GM12875 (cell line): Measurements from ENCODE around the gene DOCK7.
A peak's percentile ranks its signal among the peaks of the same experiment; 100 is the strongest.
"Not testable (repeated sequence)": the region's sequence is repeated elsewhere in the genome, so short reads cannot be mapped to it uniquely, and the experiment has no call there.

Experiments
- H3K4me3 ChIP-seq: one replicate; pipeline ENCODE4 v1.5.1; 2011; ENCODE audit warnings: low read depth, low read length, control low read depth
- CTCF ChIP-seq: IDR thresholded peaks from 2 replicates; pipeline ENCODE4 v1.5.1; 2011; ENCODE audit warnings: low read depth, mild to moderate bottlenecking, control low read depth, inconsistent platforms, low read length, moderate library complexity, borderline replicate concordance; ENCODE audit not compliant: insufficient read depth

The DOCK7 gene

GRCh38 chr1:62544570-62544969 lies 143.6 kb downstream of the DOCK7 start:
- no peak overlapping the region for H3K4me3 ChIP-seq
- no peak for TF ChIP-seq CTCF

GRCh38 chr1:62541048-62541447 lies 147.1 kb downstream of the DOCK7 start:
- TF ChIP-seq CTCF: no peak
- no peak overlapping the region for H3K4me3 ChIP-seq

GRCh38 chr1:62539028-62539447 lies 149.1 kb downstream of the DOCK7 start:
- no peak overlapping the region for H3K4me3 ChIP-seq
- no peak for TF ChIP-seq CTCF

- no peak for TF ChIP-seq CTCF
- no peak overlapping the region for H3K4me3 ChIP-seq
Measured at GRCh38 chr1:62536865-62537264, 151.3 kb downstream of the DOCK7 start.

- H3K4me3 ChIP-seq: no peak overlapping the region
- TF ChIP-seq CTCF: peak; percentile 56
Measured at GRCh38 chr1:62530516-62531154, 157.6 kb downstream of the DOCK7 start.

- no peak overlapping the region for H3K4me3 ChIP-seq
- TF ChIP-seq CTCF: no peak
Measured at GRCh38 chr1:62529227-62529626, 159.0 kb downstream of the DOCK7 start.

GRCh38 chr1:62528015-62528414 lies 160.2 kb downstream of the DOCK7 start:
- H3K4me3 ChIP-seq: no peak overlapping the region
- TF ChIP-seq CTCF: no peak

GRCh38 chr1:62527346-62527745 lies 160.8 kb downstream of the DOCK7 start:
- not testable (repeated sequence) for H3K4me3 ChIP-seq
